Measurements from ENCODE around the gene EXOC3.

The EXOC3 gene

GRCh38 chr5:489689-490080 lies 46.7 kb downstream of the EXOC3 start:
- no peak for DNase-seq

- no peak for DNase-seq
Observed at GRCh38 chr5:490116-491106, 47.4 kb downstream of the EXOC3 start.

DNA sequence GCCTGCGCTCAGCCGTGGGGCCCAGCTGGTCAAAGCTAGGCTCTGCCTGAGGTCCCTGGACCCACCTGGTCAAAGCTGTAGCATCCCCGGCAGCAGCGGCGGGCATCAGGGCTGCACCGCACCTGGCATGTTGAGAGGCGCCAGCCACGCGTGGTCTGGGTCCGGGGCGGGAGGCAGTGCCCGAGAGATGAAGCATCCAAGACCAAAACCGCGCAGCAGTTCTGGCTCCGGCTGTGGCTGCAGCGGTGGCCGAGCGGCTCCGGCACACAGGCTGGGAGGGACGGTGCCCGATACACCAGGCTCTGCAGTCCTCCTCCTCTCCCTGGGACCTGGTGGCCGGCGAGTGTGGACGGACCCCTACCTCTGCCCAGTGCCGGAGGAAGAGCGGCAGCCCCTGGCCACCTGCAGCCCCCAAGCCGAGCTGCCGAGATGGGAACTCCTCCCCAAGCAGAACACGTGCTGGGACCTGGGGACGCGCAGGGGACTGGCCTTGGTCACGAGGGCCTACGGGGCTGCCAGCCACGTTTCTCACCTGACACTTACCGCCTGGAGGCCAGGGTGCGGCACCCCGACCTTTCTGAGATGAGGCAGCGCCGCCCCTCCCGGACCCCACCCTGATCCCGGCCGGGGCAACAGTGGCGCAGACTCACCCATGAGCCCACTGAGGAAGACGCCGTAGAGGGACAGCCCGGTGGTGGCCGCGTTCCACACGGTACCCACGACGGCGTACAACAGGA lies 48.3 kb downstream of the EXOC3 start:
- DNase-seq = no peak

DNA sequence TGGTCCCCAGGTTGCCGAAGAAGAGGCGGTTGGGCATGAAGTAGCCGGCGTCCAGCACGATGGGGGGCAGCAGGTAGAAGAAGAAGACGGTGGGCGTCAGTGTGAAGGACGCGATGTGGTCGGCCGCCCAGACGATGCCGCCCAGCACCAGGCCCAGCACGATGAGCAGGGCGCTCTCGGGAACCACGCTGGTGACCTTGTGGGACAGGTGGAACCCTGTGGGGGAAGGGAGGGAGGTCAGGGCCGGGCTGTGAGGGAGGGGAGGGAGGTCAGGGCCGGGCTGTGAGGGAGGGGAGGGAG lies 48.8 kb downstream of the EXOC3 start:
- DNase-seq = no peak

DNA sequence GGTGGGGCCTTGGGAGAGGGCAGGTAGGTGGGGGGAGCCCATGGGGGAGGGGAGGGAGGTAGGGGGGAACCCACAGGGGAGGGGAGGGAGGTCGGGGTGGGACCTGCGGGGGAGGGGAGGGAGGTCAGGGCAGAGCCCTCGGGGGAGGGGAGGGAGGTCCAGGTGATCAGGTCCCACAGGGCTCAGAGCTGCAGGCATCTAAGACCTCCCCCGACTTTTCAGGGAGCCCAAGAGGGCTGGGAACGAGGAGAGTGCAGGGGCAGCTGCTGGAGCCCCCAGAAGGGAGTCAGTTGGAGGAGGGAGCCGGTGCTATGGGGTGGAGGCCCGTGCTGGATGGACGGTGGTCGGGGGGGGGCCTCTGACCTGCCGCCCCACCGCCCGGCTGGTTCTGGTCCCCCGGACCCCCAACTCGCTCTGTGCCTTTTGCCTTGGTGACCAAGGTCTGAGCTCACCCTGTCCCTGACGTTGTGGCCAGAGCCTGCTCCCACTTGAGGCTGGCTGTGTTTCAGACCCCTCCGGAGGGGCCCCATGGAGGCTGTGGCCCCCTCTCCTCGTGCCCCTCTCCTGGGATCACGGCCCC lies 49.4 kb downstream of the EXOC3 start:
- DNase-seq = no peak

DNA sequence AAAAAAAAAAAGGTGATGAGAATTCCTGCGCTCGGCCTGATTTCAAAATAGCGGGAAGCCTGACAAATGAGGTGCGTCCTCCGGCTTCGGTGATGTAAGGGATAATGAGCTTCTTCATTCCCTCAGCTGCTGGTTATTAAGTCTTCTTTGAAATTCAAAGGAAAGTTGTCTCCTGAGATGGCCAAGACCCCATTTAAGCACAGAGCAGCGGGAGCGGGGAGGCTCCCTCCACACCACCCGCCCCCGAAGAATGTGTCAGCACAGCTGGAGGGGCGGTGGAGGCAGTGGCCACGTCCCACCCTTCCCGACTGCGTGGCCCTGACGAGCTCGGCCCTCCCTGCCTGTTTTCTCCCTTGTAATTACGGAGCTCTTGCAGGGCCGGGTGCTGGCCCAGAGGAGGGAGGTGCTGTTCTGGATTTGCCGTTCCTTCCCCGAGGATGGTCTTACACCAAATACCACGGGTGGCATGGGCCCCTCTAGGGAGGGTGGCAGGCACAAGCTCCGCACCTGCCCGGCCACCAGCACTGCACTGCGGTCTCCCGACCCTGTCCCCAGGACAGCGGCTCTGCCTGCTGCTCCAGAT lies 50.2 kb downstream of the EXOC3 start:
- no peak for DNase-seq

- DNase-seq = no peak
Observed at GRCh38 chr5:493758-494157, 50.8 kb downstream of the EXOC3 start.

- no peak for DNase-seq
Observed at GRCh38 chr5:494667-495255, 51.8 kb downstream of the EXOC3 start.

GRCh38 chr5:496028-496427 lies 53.1 kb downstream of the EXOC3 start:
- DNase-seq = no peak

GRCh38 chr5:497090-497700 lies 54.2 kb downstream of the EXOC3 start:
- no peak for DNase-seq

DNA sequence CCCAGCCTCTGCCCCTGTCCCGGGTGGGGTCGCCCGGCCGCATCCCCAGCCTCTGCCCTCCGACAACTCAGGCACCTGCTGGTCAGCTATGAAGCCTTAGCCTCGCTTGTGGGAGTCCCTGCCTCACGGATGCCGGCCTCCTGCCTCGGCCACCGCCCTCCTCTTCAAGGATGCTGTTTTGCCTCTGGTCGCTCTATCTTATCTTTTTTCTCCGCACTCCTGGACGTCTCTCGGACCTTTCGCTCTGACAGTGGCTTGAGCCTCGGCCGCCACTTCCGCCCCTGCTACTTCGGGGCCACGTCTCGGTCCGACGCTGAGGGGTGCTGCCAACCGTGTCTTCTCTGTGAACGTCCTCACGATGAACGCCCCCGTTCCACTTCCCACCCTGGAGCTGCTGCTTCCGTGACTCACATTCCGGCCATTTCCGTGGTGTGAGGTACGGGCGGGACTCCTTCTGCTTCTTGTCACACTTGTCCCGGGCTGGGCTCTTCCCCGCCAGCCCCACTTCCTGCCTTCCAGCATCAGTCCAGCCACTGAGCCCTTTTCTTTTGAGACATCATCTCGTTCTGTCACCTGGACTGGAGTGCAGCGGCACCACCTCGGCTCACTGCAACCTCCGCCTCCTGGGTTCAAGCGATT lies 55.0 kb downstream of the EXOC3 start:
- DNase-seq = no peak

- no peak for DNase-seq
Observed at GRCh38 chr5:499233-500209, 56.5 kb downstream of the EXOC3 start.

GRCh38 chr5:500491-500890 lies 57.5 kb downstream of the EXOC3 start:
- DNase-seq = no peak

- no peak for DNase-seq
Observed at GRCh38 chr5:501105-501830, 58.3 kb downstream of the EXOC3 start.

DNA sequence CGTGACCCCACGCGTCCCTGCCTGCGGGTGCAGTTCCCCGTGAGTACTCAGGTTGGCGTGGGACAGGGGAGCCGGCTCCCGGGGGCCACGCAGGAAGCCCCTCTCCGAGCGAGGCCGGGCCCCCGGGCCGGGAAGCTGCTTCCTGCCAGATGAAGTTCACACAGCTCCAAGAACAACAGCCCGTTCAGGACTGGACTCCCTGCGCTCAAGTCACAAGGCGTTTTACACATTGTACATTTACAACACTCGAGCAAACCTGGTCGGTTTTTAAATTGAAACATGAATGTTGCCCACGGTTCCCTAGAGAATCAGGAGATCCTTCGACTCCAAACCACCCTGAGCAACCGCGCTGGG lies 58.8 kb downstream of the EXOC3 start:
- DNase-seq = no peak

DNA sequence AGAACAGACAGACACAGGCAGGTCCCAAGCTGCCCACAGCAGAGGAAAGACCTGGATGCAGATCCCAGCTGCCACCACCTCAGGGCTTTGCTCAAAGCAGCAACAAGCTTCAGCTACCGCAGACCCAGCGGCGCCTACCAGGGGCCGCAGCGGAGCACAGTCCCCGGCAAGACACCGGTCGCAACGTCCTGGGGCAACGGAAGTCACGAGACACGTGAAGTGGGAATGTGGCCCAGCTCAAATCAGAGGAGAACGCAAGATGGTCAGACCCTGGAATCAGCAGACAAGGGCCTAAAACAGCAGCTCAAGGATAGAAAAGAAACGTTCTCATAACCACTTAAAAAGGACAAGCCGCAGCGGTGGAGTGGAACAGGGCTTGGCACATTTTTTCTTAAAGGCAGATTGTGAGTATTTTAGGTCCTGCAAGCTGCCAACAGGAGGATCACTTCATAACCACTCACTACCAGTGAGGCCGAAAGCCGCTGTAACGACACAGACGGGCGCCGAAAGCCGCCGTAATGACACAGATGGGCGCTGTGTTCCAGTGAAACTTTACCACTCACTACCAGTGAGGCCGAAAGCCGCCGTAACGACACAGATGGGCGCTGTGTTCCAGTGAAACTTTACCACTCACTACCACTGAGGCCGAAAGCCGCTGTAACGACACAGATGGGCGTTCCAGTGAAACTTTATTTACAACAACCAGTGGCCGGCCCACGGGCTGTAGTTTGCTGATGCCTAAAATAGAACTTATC lies 59.5 kb downstream of the EXOC3 start:
- DNase-seq = no peak

- no peak for DNase-seq
Observed at GRCh38 chr5:504326-505154, 61.6 kb downstream of the EXOC3 start.

- DNase-seq = no peak
Observed at GRCh38 chr5:505951-506525, 63.1 kb downstream of the EXOC3 start.
